Keratinocyte (primary cell): ENCODE results near the gene SH3GL3. TPM values are rescaled to one million over a fixed set of nuclear protein-coding genes. Genes with fewer than 3 reads are reported as not detected.
A peak's percentile ranks its signal among the peaks of the same experiment; 100 is the strongest.

ENCODE experiments used
- DNase-seq: peaks from one replicate; pipeline ENCODE4 v3.0.0-alpha.2; 2011; ENCODE audit warnings: low read depth, missing footprints, low spot score
- FAIRE-seq: peaks from 2 replicates; lab custom pipeline; 2011; peaks lifted over from hg19 to GRCh38; lab: Jason Lieb, UNC
- H2AFZ ChIP-seq: 2 replicates; pipeline ENCODE4 v1.6.0; 2012; ENCODE audit warnings: low read length, control low read depth, inconsistent platforms; ENCODE audit not compliant: control insufficient read depth
- H3K27ac ChIP-seq: 2 replicates; pipeline ENCODE4 v1.5.1; 2011; ENCODE audit warnings: low read length; ENCODE audit not compliant: control insufficient read depth, insufficient read depth
- H3K27me3 ChIP-seq: 3 replicates; pipeline ENCODE4 v1.6.0; 2011; ENCODE audit warnings: low read length; ENCODE audit not compliant: control insufficient read depth, insufficient read depth; ENCODE audit errors: extremely low read depth
- H3K36me3 ChIP-seq, 2 experiments: 2 replicates in 1 of 2; 3 replicates in 1 of 2; pipeline ENCODE4 v1.5.1; 2011; ENCODE audit warnings: low read length in 2 of 2, mild to moderate bottlenecking in 1 of 2; ENCODE audit not compliant: control insufficient read depth in 2 of 2, insufficient read depth in 2 of 2; ENCODE audit errors: extremely low read depth in 1 of 2
- H3K4me1 ChIP-seq: 3 replicates; pipeline ENCODE4 v1.5.1; 2011; ENCODE audit warnings: low read length; ENCODE audit not compliant: control insufficient read depth, insufficient read depth; ENCODE audit errors: extremely low read depth
- H3K4me2 ChIP-seq: 3 replicates; pipeline ENCODE4 v1.6.0; 2011; ENCODE audit warnings: low read depth, low read length; ENCODE audit not compliant: control insufficient read depth, insufficient read depth; ENCODE audit errors: extremely low read depth
- H3K4me3 ChIP-seq, 3 experiments: fragments of 200-600 bp in 1 of 3; sonication (generic) in 1 of 3; 2 replicates in 2 of 3; 3 replicates in 1 of 3; pipeline ENCODE4 v1.5.1; 2011 to 2016; ENCODE audit warnings: low read length in 3 of 3, mild to moderate bottlenecking in 3 of 3, control low read depth in 2 of 3, inconsistent platforms in 1 of 3, low read depth in 1 of 3, mixed read lengths in 1 of 3, mixed run types in 1 of 3, moderate library complexity in 1 of 3; ENCODE audit not compliant: control insufficient read depth in 2 of 3, insufficient read depth in 2 of 3; ENCODE audit errors: extremely low read depth in 1 of 3
- H3K79me2 ChIP-seq: 2 replicates; pipeline ENCODE4 v1.6.0; 2012; ENCODE audit warnings: low read length; ENCODE audit not compliant: control insufficient read depth, insufficient read depth
- H3K9ac ChIP-seq: 3 replicates; pipeline ENCODE4 v1.6.0; 2011; ENCODE audit warnings: low read length; ENCODE audit not compliant: control insufficient read depth, insufficient read depth; ENCODE audit errors: extremely low read depth
- H3K9me1 ChIP-seq: 3 replicates; pipeline ENCODE4 v1.6.0; 2011; ENCODE audit warnings: low read length; ENCODE audit not compliant: control insufficient read depth, insufficient read depth; ENCODE audit errors: extremely low read depth
- H3K9me3 ChIP-seq: 2 replicates; pipeline ENCODE4 v1.5.1; 2012; ENCODE audit warnings: low read depth, low read length; ENCODE audit not compliant: control insufficient read depth
- H4K20me1 ChIP-seq: 3 replicates; pipeline ENCODE4 v1.6.0; 2011; ENCODE audit warnings: low read length; ENCODE audit not compliant: control insufficient read depth, insufficient read depth; ENCODE audit errors: extremely low read depth
- EZH2 ChIP-seq: IDR thresholded peaks from one replicate; pipeline ENCODE4 v1.6.1; 2012; ENCODE audit warnings: inconsistent platforms, mild to moderate bottlenecking, low read length, moderate library complexity
- dilution Hi-C: fragments of 300-500 bp; cut with MboI; formaldehyde crosslinking; loops from one replicate; pipeline ENCODE4 v1.7.0; 2020; ENCODE audit warnings: low sequenced_read_pairs; ENCODE audit not compliant: extremely low pct_ligation_motif_present
- polyA plus RNA-seq, 5 experiments: library from polyadenylated mRNA; depleted of rRNA in 3 of 5; stranded (reverse) in 3 of 5; stranded (forward) in 1 of 5; unstranded in 1 of 5; fragments of >200 nt; gene quantifications; 1 replicate in 1 of 5; 2 replicates in 3 of 5; 3 replicates in 1 of 5; pipeline versions ENCODE4 v1.2.1 to v1.2.3, GENCODE V29; 2011 to 2012; ENCODE audit warnings: missing spikeins in 2 of 5, low read depth in 1 of 5, low replicate concordance in 1 of 5
- TF ChIP-seq, protein P1 (sequence below), 3 experiments: IDR thresholded peaks in 1 of 3; conservative IDR thresholded peaks in 1 of 3; optimal IDR thresholded peaks in 1 of 3; 2 replicates in 2 of 3; 3 replicates in 1 of 3; pipeline versions ENCODE3 to v1.5.1; 2011; ENCODE audit warnings: low read length in 3 of 3, mild to moderate bottlenecking in 3 of 3, moderate library complexity in 2 of 3, control low read depth in 1 of 3, inconsistent platforms in 1 of 3; ENCODE audit not compliant: insufficient read depth in 2 of 3; ENCODE audit errors: extremely low read depth in 1 of 3

The SH3GL3 gene
- polyA plus RNA-seq, 1 donor (not counting 4 experiments of a cell fraction or from before 2014, with no cell fraction given), result 0.20 TPM

DNA sequence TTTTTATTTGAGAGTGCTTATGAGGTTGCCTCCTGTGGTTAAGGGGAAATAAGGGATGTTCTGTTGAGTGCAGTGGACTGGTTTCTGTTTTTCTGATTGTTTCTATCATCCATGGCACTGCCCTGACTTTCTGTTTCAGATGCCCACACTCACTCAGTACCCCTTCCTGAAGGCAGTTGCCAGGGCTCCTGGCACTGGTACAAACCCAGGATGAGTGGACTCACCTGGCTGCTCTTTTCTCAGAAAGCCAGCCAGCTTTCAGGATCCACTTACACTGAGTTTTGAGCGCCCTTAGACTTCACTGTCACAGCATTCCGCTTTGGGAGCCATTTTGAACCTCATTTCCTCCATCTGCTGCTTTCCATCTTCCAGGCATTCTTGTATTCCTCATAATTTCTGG is 150.9 kb downstream of the SH3GL3 start:
- Histone ChIP-seq H3K9me1 (no peaks in the 10 kb centered on the region), H3K27ac (no peak overlapping the region), H3K27me3 (no peaks in the 10 kb centered on the region), H3K79me2 (no peaks in the 10 kb centered on the region), H3K4me3 (no peak overlapping the region), H3K4me1 (peaks cover 8% of the 10 kb centered on the region), H2AFZ (no peak overlapping the region), H3K4me2 (no peak overlapping the region), H3K36me3 (no peaks in the 10 kb centered on the region), H4K20me1 (no peaks in the 10 kb centered on the region), H3K9ac (no peak overlapping the region), H3K9me3 (no peaks in the 10 kb centered on the region)
- TF ChIP-seq, protein P1, sequence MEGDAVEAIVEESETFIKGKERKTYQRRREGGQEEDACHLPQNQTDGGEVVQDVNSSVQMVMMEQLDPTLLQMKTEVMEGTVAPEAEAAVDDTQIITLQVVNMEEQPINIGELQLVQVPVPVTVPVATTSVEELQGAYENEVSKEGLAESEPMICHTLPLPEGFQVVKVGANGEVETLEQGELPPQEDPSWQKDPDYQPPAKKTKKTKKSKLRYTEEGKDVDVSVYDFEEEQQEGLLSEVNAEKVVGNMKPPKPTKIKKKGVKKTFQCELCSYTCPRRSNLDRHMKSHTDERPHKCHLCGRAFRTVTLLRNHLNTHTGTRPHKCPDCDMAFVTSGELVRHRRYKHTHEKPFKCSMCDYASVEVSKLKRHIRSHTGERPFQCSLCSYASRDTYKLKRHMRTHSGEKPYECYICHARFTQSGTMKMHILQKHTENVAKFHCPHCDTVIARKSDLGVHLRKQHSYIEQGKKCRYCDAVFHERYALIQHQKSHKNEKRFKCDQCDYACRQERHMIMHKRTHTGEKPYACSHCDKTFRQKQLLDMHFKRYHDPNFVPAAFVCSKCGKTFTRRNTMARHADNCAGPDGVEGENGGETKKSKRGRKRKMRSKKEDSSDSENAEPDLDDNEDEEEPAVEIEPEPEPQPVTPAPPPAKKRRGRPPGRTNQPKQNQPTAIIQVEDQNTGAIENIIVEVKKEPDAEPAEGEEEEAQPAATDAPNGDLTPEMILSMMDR (optimal IDR thresholded peaks at IDR 0.05 in 1 of 3, IDR thresholded peaks at IDR 0.05 in 1 of 3, conservative IDR thresholded peaks at IDR 0.05 in 1 of 3; ENCODE audit: extremely low read depth in 1 of 3, insufficient read depth in 2 of 3, low read length in 3 of 3), result no peak
- no peak for TF ChIP-seq EZH2
- FAIRE-seq (no peak), DNase-seq (no peak)
- dilution Hi-C loops, result no loop called here

DNA sequence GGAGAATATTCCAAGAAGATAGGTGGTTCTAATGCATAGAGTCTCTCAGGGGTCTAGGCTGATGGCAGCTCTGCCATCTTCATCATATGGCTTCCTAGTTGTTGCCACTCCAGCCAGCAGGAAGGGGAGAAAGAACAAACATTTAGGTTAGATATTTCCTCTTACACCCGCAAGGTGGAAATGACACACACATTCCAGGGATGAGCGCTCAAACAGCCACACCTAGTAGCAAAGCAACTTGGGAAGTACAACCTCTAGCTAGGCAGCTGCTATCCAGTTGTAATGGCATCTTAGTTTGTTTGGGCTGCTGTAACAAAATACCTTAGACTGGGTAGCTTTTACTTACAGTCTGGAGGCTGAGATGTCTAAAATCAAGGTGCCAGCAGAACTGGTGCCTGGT is 154.9 kb downstream of the SH3GL3 start:
- Histone ChIP-seq H3K4me2 (peak overlapping the region; percentile 17), H3K9ac (no peak overlapping the region), H3K36me3 (no peaks in the 10 kb centered on the region), H3K9me3 (no peaks in the 10 kb centered on the region), H3K9me1 (no peaks in the 10 kb centered on the region), H3K79me2 (no peaks in the 10 kb centered on the region), H3K4me1 (peaks cover 8% of the 10 kb centered on the region), H4K20me1 (no peaks in the 10 kb centered on the region), H3K4me3 (no peak overlapping the region), H2AFZ (peak overlapping the region; percentile 43), H3K27ac (no peak overlapping the region), H3K27me3 (no peaks in the 10 kb centered on the region)
- TF ChIP-seq EZH2, result no peak
- TF ChIP-seq, protein P1 (optimal IDR thresholded peaks at IDR 0.05 in 1 of 3, IDR thresholded peaks at IDR 0.05 in 1 of 3, conservative IDR thresholded peaks at IDR 0.05 in 1 of 3; ENCODE audit: extremely low read depth in 1 of 3, insufficient read depth in 2 of 3, low read length in 3 of 3), result no peak
- FAIRE-seq (peak; percentile 99), DNase-seq (peak; percentile 23)
- dilution Hi-C loops, result no loop called here
